K562 (cell line): ENCODE data around the gene TSPAN1. TPM values are rescaled to one million over a fixed set of nuclear protein-coding genes. Genes with fewer than 3 reads are reported as not detected.
A peak's percentile ranks its signal among the peaks of the same experiment; 100 is the strongest.

Experiments
- ATF7 ChIP-seq: fragments of 450-650 bp; IDR thresholded peaks from 2 replicates; pipeline ENCODE4 v1.7.1; 2014; ENCODE audit warnings: mild to moderate bottlenecking, moderate library complexity
- BRD9 ChIP-seq: fragments of 450-650 bp; IDR thresholded peaks from 2 replicates; pipeline ENCODE4 v1.6.1; 2018; ENCODE audit warnings: low read depth; ENCODE audit not compliant: partially characterized antibody
- CBX1 ChIP-seq: sonication (generic); IDR thresholded peaks from 2 replicates; pipeline ENCODE4 v1.6.1; 2016; ENCODE audit warnings: antibody characterized with exemption, low read depth, mild to moderate bottlenecking
- EWSR1 ChIP-seq: fragments of 450-650 bp; IDR thresholded peaks from 2 replicates; pipeline ENCODE4 v1.6.1; 2018; ENCODE audit warnings: borderline replicate concordance, mild to moderate bottlenecking, low read depth, moderate library complexity; ENCODE audit not compliant: partially characterized antibody
- HCFC1 ChIP-seq: IDR thresholded peaks from 2 replicates; pipeline ENCODE4 v1.6.1; 2012; ENCODE audit warnings: low read depth, low read length, improper control_type of control experiment
- KDM2B ChIP-seq: fragments of 250-450 bp; sonication (Bioruptor Pico); IDR thresholded peaks from 2 replicates; pipeline ENCODE4 v1.8.0; 2021; ENCODE audit warnings: mild to moderate bottlenecking, moderate library complexity
- MEF2A ChIP-seq: IDR thresholded peaks from 2 replicates; pipeline ENCODE4 v1.6.1; 2011; ENCODE audit warnings: low read depth, mild to moderate bottlenecking, low read length, moderate library complexity; ENCODE audit not compliant: control insufficient read depth
- NFYB ChIP-seq: IDR thresholded peaks from 2 replicates; pipeline ENCODE4 v1.6.1; 2011; ENCODE audit warnings: mild to moderate bottlenecking, moderate library complexity; ENCODE audit not compliant: insufficient read length; ENCODE audit errors: extremely low read depth
- SREBF2 ChIP-seq: sonication (generic); formaldehyde crosslinking; IDR thresholded peaks from 2 replicates; pipeline ENCODE4 v1.4.0; 2020; ENCODE audit warnings: mild to moderate bottlenecking, missing genetic modification reagents
- XRCC4 ChIP-seq: IDR thresholded peaks from one replicate; pipeline ENCODE4 v1.6.1; 2011; ENCODE audit not compliant: insufficient read depth, insufficient read length; ENCODE audit errors: extremely low read depth
- ZNF121 ChIP-seq: sonication (generic); formaldehyde crosslinking; conservative IDR thresholded peaks from 2 replicates; pipeline ENCODE4 v1.8.0; 2022; ENCODE audit warnings: missing genetic modification reagents
- ZNF282 ChIP-seq: sonication (generic); formaldehyde crosslinking; IDR thresholded peaks from 2 replicates; pipeline ENCODE4 v1.8.1; 2023; ENCODE audit warnings: missing genetic modification reagents
- ZSCAN29 ChIP-seq: fragments of 450-650 bp; IDR thresholded peaks from 2 replicates; pipeline ENCODE4 v1.6.1; 2017
- ZSCAN32 ChIP-seq: fragments of 450-650 bp; formaldehyde crosslinking; IDR thresholded peaks from 2 replicates; pipeline ENCODE4 v1.4.0; 2020; ENCODE audit warnings: mild to moderate bottlenecking, moderate library complexity
- polyA plus RNA-seq, 8 experiments: library from polyadenylated mRNA; depleted of rRNA in 4 of 8; stranded (reverse) in 5 of 8; unstranded in 3 of 8; fragments of >200 nt; fragmentation: Nextera tagmentation in 2 of 8; fragmentation: Illumina TruSeq in 1 of 8; extraction: Ambion mirVana in 2 of 8; extraction: Trizol in 1 of 8; gene quantifications; 2 replicates each; pipeline versions ENCODE4 v1.2.1 to v1.2.3, GENCODE V29; 2011 to 2014; ENCODE audit warnings: inconsistent platforms in 1 of 8, missing spikeins in 1 of 8
- total RNA-seq, 7 experiments: library from RNA; depleted of rRNA in 6 of 7; stranded (reverse); fragments of >200 nt in 6 of 7; fragmentation: Illumina TruSeq in 2 of 7; extraction: Trizol in 2 of 7; gene quantifications; 2 replicates each; pipeline versions ENCODE4 v1.2.1 to v1.2.3, GENCODE V29; 2011 to 2021; ENCODE audit warnings: low replicate concordance in 1 of 7
- TF ChIP-seq, protein P1 (sequence below): fragments of 250-450 bp; sonication (Bioruptor Pico); IDR thresholded peaks from 2 replicates; pipeline ENCODE4 v1.4.0; 2020; ENCODE audit warnings: mild to moderate bottlenecking, moderate library complexity
- TF ChIP-seq, protein P2 (sequence below): fragments of 250-450 bp; sonication (Bioruptor Pico); IDR thresholded peaks from 2 replicates; pipeline ENCODE4 v1.5.0; 2021; ENCODE audit warnings: mild to moderate bottlenecking, moderate library complexity
- TF ChIP-seq, protein P3 (sequence below): fragments of 450-650 bp; formaldehyde crosslinking; conservative IDR thresholded peaks from 2 replicates; pipeline ENCODE4 v1.4.0; 2022; ENCODE audit warnings: mild to moderate bottlenecking, missing genetic modification characterization
- TF ChIP-seq, protein P4 (sequence below): sonication (generic); formaldehyde crosslinking; IDR thresholded peaks from 2 replicates; pipeline ENCODE4 v1.8.1; 2023; ENCODE audit warnings: mild to moderate bottlenecking, missing genetic modification reagents

TSPAN1 gene
- total and polyA plus RNA-seq, 9 of the 15 experiments (the other 6 are each of a cell fraction or from before 2014, with no cell fraction given), result 0.58 TPM; not detected in 8

DNA sequence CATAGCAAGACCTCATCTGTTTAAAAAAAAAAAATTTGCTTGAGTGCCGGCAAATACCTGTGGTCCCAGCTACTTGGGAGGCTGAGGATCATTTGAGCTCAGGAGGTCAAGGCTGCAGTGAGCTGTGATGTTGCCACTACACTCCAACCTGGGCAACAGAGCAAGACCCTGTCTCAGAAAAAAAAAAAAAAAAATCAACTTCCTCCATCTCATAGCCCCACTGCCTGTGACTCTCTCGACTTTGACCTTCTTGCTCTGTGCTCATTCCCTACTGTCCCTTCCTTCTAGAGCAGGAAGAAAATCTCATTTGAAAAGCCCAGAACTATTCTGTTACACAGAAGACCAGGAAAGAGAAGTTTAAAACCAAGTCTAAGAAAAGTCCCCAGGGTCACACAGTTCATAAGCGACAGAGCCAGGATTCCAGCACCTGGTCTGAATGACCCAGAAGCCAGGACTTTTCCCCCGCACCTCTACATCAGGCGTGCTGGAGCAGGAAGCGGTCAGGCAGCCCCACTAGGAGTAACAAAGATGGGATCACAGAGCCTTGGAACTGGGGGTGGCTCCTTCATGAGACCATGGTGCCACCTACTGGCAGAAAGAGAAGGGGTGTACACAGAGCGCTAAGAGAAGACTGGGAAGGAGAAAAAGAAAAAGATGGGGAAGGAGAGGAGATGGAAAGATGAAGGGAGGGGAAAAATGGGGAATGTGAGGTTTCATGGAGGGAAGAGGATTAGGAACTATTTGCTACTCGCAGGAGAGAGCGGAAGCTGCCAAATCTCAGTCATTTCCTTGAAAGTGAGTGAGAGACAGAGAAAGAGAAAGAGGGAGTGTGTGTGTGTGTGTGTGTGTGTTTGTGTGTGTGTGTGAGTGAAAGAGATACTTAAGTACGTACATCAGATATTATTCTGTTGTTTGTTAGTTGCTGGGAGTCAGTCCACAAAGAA lies 4.5 kb downstream of the TSPAN1 start (continued):
- TF ChIP-seq KDM2B (no peak), ATF7 (no peak; the same call in 1 of the 2 replicates), BRD9 (peak; percentile 84), ZNF282 (CRISPR knock-in tag) (no peak), SREBF2 (CRISPR knock-in tag) (no peak), ZNF121 (CRISPR knock-in tag) (peak; percentile 97), CBX1 (no peak), MEF2A (no peak), ZSCAN29 (no peak), NFYB (no peak), ZSCAN32 (CRISPR knock-in tag) (no peak), HCFC1 (no peak), XRCC4 (no peak), EWSR1 (no peak)
- TF ChIP-seq, protein P1, sequence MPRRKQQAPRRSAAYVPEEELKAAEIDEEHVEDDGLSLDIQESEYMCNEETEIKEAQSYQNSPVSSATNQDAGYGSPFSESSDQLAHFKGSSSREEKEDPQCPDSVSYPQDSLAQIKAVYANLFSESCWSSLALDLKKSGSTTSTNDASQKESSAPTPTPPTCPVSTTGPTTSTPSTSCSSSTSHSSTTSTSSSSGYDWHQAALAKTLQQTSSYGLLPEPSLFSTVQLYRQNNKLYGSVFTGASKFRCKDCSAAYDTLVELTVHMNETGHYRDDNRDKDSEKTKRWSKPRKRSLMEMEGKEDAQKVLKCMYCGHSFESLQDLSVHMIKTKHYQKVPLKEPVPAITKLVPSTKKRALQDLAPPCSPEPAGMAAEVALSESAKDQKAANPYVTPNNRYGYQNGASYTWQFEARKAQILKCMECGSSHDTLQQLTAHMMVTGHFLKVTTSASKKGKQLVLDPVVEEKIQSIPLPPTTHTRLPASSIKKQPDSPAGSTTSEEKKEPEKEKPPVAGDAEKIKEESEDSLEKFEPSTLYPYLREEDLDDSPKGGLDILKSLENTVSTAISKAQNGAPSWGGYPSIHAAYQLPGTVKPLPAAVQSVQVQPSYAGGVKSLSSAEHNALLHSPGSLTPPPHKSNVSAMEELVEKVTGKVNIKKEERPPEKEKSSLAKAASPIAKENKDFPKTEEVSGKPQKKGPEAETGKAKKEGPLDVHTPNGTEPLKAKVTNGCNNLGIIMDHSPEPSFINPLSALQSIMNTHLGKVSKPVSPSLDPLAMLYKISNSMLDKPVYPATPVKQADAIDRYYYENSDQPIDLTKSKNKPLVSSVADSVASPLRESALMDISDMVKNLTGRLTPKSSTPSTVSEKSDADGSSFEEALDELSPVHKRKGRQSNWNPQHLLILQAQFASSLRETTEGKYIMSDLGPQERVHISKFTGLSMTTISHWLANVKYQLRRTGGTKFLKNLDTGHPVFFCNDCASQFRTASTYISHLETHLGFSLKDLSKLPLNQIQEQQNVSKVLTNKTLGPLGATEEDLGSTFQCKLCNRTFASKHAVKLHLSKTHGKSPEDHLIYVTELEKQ (CRISPR knock-in tag), result no peak
- TF ChIP-seq, protein P2, sequence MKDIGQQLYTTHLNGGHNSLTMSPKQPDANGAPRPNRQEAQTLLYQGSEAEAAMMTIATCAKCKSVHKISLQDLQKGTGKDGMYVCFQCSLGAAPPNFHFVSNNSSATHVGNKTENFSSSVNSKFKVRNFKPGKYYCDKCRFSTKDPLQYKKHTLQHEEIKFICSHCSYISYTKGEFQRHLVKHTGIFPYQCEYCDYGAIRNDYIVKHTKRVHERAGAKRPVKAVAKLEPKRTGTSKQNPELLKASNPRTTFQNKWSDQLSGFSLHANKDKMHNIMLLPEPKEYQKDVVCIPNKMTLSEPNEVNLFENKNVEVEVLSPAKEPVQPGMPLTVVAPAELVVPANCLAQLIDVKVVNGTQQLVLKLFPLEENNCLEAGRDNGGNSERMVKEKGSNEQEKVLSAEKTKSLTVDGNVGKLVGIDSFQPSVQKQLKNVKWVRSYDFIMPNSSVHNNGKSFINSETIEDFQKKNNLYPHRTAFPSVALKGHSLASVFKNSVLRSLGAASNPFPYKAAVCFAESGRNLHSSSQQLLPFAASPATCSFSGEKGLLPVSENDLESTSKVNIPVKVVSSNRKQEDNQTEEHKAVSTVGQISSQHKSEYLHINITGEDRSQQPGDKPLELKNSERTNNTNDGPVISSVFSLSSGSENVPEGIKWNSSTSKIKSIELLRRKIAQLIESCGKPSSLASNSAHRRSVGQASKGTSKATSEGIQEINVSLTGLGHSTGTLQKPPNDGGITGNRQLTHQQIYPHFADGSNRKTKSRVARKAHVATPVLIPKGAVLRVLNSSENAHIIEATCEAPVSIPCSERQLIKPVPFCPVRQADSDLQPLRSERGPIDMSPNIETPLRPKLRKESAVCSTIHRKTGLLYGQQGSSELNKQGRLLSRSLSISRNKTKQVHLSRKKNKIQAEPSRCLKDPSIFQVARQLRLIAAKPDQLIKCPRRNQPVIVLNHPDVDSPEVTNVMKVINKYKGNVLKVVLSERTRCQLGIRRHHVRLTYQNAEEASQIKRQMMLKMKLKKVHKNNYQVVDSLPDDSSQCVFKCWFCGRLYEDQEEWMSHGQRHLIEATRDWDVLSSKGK (CRISPR knock-in tag), result no peak
- TF ChIP-seq, protein P3, sequence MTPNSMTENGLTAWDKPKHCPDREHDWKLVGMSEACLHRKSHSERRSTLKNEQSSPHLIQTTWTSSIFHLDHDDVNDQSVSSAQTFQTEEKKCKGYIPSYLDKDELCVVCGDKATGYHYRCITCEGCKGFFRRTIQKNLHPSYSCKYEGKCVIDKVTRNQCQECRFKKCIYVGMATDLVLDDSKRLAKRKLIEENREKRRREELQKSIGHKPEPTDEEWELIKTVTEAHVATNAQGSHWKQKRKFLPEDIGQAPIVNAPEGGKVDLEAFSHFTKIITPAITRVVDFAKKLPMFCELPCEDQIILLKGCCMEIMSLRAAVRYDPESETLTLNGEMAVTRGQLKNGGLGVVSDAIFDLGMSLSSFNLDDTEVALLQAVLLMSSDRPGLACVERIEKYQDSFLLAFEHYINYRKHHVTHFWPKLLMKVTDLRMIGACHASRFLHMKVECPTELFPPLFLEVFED (CRISPR knock-in tag), result peak; percentile 95
- TF ChIP-seq, protein P4, sequence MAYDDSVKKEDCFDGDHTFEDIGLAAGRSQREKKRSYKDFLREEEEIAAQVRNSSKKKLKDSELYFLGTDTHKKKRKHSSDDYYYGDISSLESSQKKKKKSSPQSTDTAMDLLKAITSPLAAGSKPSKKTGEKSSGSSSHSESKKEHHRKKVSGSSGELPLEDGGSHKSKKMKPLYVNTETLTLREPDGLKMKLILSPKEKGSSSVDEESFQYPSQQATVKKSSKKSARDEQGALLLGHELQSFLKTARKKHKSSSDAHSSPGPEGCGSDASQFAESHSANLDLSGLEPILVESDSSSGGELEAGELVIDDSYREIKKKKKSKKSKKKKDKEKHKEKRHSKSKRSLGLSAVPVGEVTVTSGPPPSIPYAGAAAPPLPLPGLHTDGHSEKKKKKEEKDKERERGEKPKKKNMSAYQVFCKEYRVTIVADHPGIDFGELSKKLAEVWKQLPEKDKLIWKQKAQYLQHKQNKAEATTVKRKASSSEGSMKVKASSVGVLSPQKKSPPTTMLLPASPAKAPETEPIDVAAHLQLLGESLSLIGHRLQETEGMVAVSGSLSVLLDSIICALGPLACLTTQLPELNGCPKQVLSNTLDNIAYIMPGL (CRISPR knock-in tag), result no peak
